Breast epithelium (tissue), 3 donors: ENCODE data around the gene ATG10.

ENCODE experiments used
- POLR2A ChIP-seq: fragments of 450-650 bp; IDR thresholded peaks from one replicate; pipeline ENCODE4 v1.6.1; 2016; ENCODE audit warnings: antibody characterized with exemption, mild to moderate bottlenecking, moderate library complexity
- POLR2AphosphoS5 ChIP-seq, 3 donors: sonication (generic); formaldehyde crosslinking; IDR thresholded peaks; one replicate each; pipeline ENCODE4 v1.6.1; 2017; ENCODE audit warnings: antibody characterized with exemption in 3 of 3
- TF ChIP-seq, protein P1 (sequence below), 3 donors: fragments of 450-650 bp; IDR thresholded peaks; one replicate each; pipeline ENCODE4 v1.5.1; 2016 to 2017; ENCODE audit warnings: antibody characterized with exemption in 3 of 3, mild to moderate bottlenecking in 3 of 3, moderate library complexity in 3 of 3

DNA sequence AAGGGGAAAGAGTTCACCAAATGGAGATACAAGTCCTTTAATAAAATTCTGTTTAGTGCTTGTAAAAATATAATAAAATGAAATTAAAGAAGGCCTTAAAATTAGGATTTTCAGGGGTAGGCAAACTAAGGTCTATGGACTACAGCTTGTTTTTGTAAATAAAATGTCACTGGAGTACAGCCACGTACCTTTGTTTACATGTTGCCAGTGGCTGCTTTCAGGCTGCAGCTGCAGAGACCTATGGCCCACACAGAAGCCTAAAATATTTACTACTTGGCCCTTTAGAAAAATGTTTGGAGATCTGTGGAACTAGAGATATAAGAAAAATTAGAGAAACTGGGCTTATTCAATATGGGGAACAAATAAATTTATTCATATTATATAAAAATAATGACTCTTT lies 183.5 kb downstream of the ATG10 start:
- TF ChIP-seq, protein P1, sequence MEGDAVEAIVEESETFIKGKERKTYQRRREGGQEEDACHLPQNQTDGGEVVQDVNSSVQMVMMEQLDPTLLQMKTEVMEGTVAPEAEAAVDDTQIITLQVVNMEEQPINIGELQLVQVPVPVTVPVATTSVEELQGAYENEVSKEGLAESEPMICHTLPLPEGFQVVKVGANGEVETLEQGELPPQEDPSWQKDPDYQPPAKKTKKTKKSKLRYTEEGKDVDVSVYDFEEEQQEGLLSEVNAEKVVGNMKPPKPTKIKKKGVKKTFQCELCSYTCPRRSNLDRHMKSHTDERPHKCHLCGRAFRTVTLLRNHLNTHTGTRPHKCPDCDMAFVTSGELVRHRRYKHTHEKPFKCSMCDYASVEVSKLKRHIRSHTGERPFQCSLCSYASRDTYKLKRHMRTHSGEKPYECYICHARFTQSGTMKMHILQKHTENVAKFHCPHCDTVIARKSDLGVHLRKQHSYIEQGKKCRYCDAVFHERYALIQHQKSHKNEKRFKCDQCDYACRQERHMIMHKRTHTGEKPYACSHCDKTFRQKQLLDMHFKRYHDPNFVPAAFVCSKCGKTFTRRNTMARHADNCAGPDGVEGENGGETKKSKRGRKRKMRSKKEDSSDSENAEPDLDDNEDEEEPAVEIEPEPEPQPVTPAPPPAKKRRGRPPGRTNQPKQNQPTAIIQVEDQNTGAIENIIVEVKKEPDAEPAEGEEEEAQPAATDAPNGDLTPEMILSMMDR (IDR thresholded peaks at IDR 0.05): no peak
- TF ChIP-seq POLR2A (no peak), POLR2AphosphoS5 (IDR thresholded peaks at IDR 0.05) (no peak)
